HG02571 (cell line): ENCODE measurements around the gene ZNF827.

Source experiments
- ATAC-seq: cut with Tn5 transposase; IDR thresholded peaks from one replicate; pipeline ENCODE4 v1.9.1; 2021; ENCODE audit warnings: mild to moderate bottlenecking, moderate library complexity; ENCODE audit not compliant: unreplicated experiment

ZNF827 gene

DNA sequence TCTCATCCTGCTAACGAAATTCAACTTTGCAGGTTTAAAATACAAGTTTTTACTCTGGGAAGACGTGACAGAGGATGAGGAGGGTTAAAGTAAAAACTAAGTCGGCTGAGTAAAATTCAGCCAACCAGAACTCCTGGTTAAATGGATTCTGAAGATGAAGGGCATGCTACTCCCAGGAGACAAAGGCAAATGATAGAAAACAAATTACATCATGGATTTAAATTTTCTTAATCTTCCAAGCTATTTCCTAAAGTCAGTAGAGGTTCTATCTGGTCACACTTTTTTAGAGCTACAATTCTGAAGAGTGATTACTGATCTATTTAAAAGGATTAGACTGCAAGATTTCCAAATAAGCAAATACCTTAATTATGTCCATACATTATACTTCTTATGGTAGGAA lies 47.9 kb downstream of the ZNF827 start:
- no peak for ATAC-seq

DNA sequence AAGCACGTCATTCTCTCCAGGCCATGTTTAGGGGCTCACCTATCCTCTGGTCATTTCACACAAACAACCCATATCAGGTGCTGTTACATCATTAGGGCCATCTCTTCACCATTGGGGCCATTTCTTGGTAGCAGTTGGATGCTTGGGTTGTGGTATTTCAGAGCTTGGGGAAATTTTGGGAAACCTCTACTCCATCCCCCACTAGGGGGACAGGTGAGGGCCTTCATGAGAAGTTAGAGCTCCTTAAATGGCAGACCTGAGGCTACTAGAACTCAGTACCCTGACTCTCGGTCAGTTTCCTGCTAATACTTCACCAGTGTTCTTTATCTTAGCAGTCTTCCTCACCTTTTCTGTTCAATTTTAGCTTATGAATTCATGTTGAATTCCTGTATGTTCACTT lies 50.2 kb downstream of the ZNF827 start:
- no peak for ATAC-seq

DNA sequence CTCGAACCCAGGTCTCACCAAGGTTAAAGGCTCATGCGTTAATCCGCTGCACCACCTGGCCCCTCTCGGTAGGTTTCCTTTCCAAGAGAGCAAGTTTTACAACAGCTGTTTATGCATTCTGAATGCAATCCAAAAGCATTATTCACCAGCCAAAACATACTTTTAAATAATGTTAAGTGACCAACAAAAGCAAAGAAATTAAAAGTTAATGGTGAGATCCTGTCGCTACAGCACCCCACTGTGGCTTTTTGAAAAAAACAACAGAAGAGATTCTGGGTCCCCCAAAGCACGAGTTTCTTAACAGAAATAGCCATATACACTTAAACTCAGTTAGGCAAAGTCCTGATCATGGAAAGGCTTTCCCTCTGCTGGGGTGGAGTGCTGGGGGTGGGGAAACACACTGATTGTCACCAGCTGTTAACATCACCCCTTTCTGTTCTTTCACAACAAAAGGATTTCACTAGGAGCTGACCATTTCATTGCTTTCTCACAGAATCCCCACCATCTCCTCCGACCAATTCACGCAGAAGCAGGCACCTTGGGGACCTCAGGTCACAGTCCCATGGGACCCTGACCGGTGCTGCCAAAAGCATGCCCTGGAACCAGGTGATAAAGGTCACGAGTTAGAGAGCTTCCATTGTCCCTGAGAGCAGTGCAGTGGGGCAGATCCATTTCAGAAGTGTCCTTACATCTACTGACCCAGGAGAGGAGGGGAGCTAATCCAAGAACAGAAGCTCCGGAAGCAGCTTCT lies 51.2 kb downstream of the ZNF827 start:
- ATAC-seq = peak; percentile 38

DNA sequence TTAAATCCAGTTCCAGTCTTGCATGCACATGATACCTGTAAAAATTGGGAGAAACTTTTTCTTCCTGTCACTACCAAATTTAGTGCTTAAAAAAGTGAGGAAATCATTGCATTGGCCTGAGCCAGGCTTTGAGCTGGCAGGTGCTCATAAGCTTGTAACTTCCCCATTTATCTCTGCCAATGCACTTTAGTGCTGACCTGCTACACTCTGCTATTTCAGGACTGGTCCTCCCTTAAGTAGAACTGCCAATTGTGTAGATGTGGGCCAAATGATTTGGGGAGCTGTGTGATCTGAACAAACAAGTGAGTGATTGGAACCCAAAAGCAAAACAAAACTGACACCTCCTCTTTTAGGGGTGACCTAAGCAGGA lies 51.8 kb downstream of the ZNF827 start:
- ATAC-seq = no peak

DNA sequence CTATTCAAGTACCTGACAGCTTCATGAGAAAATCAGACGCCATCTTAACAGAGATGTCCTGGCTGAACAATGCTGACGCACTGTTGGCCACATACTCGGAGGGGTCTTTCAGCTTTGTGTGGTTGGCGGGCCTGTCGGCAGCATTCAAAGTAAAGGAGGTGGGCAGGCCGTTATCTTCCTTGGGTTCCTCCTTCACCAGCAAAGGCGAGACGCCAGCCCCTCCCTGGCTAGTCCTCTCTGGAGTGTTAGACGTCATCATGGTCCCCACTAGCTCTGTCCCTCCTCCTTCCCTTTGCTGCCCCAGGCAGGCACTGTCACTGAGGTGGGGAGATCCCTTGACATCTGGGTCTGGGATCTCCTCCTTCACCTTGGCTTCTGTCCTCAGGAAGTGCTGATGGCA lies 53.0 kb downstream of the ZNF827 start:
- no peak for ATAC-seq

DNA sequence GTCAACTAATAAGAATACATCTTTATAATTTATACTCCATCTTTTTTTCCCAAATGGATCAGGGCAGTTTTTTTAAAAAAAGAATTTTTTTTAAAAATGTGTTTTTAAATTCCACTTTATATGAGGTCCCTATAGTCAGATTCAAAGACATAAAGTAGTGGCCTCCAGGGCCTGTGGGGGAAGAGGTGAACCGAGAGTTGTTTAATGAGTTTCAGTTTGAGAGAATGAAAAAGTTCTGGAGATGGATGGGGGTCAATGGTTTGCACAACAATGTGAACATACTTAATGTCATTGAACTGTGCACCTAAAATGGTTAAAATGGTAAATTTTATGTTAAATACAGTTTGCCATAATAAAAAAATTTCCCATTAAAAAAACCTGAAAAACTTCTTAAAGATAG lies 53.8 kb downstream of the ZNF827 start:
- ATAC-seq = no peak

DNA sequence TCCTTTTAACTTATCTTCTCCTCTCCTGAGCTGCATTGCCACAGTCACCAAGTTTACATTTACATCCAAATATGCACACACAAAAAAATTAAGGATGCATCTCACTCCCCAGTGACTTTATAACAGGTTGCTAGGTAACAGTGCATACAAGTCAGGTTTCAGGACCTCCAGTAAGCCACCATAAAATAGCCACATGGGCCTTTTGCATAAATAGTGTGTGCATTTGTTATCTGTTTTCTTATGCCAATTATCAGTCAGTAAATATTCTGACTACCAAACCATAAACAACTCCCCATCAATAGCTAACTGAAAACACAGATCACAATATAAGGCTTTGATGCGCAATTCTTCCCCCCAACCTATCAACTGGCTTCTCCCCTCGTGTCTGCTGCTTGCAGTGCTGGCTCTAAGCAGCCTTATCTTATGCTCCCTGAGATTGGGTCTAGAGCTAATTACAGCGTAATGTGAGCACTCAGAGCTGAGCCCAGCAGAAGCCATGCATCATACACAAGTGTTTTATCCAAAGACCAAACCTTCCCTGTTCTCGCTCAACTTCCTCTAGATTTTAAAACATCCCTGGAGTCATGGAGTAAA lies 55.4 kb downstream of the ZNF827 start:
- ATAC-seq = no peak

DNA sequence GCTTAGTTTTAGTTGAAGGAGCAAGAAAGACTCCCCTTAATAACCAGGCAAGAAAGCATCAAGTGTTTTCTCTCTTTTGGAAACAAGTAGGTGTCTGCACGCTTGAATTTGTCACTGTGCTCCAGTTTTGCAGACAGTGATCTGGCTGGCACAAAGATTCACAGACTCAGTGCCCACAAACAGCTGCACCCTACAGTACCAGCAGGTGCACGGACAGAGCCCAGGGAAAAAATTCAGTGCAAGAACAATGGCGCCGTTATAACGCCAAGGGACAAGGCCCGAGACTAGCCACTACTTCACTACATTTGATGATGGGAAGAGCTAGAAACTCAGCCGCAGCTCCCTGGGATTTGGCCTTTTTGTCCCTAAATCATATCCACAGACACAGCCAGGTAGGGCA lies 56.0 kb downstream of the ZNF827 start:
- no peak for ATAC-seq

DNA sequence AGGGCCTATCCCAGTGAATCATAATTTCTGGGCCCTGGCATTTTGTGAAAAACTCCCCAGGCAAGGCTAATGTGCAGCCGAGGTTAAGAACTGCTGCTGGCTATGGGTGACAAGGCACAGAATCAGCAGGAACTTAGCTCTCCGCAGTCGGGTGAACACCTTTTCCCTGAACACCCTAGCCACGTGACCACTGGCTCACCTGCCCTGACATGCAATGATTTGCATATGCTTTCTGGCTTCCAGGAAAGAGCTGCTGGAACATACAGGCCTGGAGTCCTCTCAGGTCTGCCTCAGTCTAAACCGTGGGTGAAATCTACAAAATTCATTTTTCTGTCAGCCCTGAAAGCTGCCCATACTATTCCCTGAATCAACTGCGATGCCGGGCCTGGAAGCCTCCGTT lies 56.6 kb downstream of the ZNF827 start:
- ATAC-seq = peak; percentile 62

DNA sequence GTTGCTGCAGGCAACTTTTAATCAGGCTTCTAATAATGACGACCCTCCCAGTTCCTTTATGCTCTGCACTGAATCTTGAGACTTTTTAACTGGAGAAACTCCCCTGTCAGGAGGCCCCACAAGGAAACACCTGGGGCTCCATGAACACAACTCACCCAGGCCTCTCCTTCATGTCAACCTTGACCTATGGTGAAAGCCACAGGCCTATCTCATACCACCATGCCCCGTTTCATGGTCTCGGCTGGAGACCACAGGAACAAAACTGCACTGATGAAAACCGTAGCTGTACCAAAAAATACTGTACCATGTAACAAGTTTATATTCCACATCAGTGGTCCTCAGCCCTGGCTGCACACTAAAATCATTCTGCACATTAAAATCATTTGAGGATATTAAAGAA lies 57.0 kb downstream of the ZNF827 start:
- ATAC-seq = peak; percentile 46

DNA sequence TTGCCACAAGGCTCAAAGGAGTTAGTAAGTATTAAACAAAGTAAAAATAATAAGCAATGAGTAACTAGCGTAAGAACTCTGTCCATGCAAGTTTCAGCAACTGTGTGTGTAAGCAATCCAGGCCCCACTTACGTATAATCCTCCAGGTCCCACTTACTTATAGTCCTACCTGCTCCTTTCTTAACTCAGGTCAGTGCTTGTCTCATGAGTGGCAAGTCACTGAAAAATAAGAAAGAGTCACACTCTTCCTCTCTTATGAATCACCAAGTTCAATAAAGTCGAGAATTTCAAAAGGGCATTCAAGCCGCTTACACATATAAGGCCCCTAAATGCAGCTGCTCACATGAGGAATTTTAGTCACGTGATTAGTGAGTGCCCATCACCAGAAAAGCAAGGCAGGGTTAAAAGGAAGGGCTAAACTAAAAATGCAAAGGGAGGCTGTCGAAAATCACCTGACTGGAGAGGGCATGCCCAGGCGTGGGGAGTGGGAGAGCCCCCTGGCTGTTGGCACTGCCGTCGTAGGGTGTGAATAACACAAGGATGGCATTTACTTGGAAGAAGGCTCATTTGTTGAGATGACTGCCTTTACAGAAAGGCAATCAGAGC lies 58.2 kb downstream of the ZNF827 start:
- ATAC-seq = no peak

DNA sequence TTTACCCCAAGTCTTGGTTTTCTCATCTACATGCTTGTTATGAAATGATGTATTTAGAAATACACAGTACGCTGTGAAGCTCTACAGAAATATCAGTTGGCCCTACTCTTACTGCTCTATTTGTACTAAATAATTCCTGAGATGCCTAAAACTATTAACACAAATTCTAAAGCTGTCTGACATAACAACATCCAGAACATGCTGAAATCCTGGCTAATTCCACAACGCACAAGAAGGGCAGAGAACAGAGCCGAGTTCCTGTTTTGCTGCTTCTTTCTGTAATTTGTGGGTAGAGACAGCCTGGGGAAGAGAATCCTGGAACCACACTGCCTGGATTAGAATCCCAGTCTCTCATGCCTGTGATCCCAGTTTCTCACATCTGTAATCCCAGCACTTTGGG lies 59.0 kb downstream of the ZNF827 start:
- ATAC-seq = no peak

DNA sequence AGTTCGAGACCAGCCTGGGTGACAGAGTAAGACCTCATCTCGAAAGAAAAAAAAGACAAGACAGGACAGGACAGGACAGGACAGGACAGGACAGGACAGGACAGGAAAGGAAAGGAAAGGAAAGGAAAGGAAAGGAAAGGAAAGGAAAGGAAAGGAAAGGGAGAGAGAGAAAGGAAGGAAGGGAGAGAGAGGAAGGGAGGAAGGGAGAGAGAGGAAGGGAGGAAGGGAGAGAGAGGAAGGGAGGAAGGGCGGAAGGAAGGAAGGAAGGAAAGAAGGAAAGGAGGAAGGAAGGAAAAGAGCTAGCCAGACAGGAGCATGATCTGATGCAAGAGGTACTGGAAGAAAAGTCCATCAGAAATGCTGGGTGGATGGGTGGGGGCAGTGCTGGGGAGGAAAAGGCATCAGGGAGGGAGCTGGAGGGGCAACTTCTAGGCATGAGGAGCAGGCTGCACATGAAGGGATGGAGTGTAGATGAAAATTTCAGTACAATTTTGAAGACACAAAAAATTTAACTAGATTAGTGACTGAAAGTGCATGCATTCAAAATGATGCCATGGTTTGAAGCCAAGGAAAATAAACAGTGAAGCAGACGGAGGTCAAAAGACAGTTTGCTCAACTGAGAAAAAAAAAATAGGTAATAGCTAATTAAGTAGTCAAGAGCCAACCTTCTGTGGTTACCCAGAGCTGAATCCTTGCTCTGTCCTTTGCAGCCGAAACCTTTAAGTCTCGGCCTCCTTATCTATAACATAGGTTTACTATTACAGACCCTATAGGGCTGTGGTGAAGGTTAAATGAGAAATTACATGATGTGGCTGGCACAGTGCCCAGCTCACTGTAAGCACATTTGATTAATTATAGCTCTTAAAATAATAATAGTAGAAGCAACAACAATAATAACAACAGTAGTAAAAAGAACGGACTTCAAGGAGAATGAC lies 59.9 kb downstream of the ZNF827 start:
- ATAC-seq = no peak

DNA sequence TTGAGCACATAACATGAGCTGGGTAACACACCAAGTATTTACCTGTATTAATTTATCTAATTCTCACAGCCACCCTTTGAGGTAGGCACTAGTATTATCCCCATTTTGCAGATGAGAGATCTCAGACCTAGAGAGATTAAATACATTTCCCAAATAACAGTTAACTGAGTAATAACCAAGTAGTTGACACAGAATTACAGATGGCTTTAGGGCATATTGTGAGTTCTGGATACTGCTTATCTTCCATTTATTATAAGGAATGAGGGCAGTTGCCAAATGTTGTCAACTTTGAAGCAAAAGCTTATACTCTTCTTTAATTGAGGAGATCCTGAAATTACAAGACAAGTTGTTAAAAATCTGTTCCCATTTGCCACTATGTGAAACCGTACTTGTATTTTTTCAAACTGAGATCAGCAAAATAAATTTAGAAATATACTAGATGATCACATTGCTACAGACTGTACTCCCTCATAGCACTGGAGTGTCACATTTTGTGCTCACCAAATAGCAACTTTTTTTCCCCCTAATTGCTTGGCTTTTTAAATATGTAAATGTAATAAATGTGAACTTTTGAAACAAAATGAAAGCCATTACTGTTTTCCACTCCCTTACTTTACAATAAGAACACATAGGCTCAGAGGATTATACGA lies 62.0 kb downstream of the ZNF827 start:
- ATAC-seq = no peak

DNA sequence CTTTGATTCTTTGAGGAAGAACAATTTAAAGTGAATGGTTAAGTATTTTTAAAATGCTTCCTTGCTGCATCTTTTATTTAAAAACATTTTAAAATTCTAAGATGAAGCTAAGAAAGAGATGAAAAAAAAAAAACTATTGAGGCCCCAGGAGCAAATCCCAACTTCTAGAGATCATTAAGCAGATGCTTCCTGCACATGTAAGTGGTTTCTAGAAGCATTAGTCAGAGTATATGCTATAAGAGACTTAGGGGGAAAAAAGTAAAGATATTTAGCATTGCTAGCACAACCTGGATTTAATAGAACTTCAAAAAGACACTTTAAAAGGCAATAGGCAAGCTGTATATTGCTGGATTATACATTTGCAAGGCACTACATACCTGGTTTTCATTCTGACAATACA lies 64.7 kb downstream of the ZNF827 start:
- no peak for ATAC-seq

DNA sequence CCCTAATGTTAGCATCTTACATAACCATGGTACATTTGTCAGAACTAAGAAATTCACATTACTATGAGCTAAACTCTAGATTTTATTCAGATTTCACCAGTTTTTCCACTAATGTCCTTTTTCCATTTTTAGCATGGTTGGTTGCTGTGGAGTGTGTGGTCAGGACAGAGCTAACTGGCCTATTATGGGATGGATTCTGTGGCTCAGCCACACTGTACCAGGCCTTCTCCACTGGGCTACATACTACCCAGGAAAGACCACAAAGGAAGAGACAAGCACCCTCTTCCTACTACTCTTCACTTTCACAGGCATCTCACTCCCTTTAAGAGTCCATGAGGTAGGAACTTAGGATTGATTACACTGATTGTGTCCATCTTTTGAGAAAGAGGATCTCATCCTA lies 67.4 kb downstream of the ZNF827 start:
- ATAC-seq = no peak

DNA sequence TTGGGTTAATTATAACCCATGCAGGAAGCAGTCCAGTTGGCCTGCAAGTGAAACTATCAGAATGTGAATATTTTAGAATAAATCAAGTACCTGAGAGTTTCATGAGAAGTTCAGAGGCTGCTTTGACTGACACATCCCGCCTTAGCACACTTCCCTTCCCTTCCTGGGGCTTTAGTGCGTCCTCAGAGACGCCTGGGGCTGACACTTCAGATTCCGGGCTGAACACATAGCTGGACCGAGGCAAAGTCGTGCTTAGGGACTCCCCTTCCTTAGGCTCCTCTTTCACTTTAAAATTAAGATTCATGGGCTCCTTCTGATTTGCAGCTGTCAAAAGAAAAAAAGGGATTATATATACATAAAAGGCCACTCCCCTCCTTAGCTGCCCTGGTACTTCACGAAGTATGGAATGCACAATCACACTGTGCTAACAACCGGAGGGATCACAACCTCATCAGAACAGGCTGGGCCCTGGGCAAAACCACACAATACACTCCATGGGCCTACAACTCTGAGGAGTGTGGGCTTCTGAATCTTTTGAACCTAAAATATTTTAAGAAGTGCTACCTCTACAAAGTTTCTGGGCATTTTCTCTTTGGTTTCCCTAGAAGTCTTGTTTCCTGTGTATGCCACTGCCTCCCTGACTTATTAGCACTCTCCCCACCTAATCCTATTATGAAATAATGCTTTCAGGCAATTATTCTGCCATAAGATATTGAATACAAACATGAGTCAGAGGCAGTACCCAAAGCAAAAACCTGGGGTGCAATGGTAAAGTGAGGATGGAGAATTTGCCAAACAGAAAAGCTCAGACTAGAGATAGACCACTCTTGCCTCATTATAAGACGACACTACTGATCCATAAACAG lies 68.2 kb downstream of the ZNF827 start:
- ATAC-seq = no peak

DNA sequence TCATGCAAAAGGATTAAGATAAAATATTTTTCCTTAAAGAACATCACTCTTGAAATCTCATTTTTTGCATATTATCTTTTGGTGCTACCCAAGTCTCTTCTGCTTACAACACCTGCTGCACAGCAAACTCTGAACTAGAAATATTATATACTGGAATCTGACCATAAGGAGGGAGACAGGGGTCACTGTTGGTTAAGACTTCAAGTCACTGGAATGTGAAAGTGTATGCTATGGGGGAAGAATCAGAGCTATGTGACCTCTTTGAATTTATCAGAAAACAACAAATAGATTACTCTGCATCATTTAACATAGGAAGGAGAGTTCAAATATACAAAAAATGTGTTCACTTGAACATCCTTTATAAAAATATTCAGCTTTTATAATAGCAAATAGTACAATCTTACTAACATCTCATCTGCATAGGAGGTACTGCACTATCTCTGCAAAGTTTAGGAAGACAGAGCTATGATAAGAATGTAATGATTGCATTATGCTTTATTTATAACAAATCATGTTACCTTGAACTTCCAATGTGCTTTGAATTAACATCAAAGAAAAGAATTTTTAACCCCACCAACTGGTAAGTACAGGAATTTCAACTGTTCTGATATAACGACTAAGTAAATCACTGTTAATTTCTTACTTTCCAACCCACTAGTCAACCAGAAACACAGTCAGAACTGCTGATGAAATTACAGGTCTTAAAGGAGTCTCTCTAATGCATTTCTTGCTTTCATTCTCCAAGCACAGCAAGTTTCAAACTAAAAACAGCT lies 69.8 kb downstream of the ZNF827 start:
- peak; percentile 59 for ATAC-seq

DNA sequence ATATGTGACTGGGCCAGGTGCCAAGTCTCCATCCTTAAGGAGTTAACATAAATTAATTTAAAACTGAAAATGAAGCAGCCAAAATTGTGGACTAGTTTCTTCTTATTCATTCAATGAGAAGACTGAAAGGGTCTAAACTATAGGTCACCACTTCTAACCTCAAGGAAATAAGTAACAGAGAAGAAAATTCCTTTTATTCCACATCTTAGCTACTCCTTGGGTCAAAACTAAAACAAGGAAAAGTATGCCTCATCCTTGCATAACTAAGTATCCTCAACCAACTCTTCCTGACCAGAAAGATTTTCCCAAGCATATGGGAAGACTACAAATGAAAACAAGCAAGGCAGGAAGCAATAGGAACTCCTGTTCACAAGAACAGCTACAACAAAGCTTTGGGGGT lies 71.2 kb downstream of the ZNF827 start:
- no peak for ATAC-seq
